Femur (tissue), 1 donor: ENCODE data around the gene TSPOAP1.
"Not testable (repeated sequence)": the region's sequence is repeated elsewhere in the genome, so short reads cannot be mapped to it uniquely, and the experiment has no call there.

Experiments
- DNase-seq: peaks from one replicate; pipeline ENCODE4 v3.0.0-alpha.2; 2017

Gene TSPOAP1

GRCh38 chr17:58360296-58361063 is 31.9 kb upstream of the TSPOAP1 start:
- no peak for DNase-seq

GRCh38 chr17:58358408-58359172 is 30.0 kb upstream of the TSPOAP1 start:
- DNase-seq = no peak

DNA sequence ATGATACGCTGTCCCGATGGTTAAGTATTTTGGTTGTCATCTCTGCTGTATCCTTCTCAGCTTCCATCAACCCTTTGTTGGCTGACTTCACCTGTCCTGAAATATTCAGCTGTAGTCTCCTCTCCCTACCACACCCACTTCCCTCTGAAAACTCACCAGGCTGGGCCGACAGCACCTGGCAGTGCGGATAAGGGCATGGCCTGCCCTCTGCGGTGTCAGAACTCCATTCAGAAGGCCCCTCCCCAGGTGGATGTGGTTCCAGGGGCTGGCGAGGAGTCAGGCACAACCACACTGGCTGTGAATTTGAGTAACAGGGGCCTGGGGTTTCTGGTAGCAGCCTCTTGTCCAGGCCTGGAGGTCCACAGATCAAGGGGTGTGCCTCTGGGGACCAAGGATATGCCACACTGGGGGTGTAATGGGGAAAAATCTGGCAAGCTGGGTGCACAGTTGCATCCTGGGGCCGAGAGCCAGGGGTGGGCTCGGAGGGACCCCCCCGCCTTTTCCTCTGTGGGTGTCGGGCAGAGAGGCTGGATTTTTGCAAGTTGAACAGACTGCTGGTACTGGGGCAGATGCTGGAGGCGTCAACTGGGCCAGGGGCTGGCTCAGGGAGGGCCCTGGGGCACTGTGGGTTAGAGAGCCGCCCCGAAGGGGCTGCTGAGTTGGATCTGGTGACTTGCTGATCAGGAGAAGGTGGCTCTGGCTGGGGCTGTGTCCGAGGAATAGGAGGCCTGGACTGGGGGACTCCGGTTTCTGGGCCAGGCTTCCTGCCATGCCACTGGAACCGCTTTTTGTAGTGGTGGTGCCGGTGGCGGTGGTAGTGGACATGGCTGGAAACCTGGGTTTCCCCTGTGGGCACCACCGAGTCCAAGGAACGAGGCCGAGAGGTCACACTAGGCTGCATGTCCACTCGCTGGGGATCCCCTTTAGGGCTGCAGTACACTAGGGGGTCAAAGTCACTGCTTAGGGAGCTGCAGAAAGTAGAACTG is 29.0 kb upstream of the TSPOAP1 start:
- DNase-seq = no peak

DNA sequence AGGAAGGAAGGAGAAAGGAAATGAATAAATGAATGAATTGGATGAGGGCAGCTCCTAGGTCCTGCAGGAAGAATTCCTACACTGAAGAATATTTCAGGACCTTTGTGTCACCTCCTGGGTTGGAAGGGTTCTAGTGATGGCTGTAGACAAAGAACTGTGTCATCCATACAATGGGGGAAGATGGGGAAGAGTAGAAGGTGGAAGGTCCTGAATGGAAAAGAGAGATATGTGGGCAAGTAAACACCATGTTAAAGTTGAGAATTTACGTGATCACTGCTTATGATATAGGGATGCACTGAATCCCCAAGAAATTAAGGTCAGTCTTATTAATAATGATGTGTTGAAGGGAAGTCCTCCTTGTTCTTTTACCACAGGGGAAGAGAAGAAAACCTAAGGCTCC is 27.6 kb upstream of the TSPOAP1 start:
- no peak for DNase-seq

DNA sequence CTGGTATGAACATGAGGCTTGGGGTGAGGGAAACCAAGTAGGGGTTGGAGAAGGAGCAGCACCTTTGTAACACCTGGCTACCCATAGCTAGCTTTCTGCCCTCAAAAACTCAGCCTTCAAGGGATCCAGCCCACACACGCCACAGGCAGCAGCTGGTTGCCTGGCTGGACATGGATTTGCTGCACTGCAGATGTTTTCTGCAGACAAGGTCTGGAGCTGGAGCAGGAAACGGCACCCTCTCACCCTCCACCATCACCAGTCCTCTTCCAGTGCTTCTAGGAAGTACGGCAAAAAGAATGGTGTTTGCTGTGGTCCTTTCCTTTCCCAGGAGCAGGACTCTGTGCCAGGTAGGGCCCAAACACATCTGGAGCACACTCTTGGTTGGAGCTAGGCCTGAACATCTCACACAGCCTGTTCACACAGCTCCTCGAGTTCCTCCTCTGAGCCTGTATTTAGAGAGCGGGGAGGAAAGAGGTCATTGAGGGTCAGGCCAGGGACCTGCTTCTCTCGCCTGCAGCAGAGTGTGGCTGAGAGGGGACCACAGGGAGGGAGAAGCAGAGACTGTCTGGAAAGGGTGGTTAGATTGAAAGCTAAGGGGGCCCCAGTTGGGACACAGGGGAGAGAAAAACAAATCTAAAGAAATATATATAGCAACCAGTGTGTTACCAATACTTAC is 26.1 kb upstream of the TSPOAP1 start:
- no peak for DNase-seq

DNA sequence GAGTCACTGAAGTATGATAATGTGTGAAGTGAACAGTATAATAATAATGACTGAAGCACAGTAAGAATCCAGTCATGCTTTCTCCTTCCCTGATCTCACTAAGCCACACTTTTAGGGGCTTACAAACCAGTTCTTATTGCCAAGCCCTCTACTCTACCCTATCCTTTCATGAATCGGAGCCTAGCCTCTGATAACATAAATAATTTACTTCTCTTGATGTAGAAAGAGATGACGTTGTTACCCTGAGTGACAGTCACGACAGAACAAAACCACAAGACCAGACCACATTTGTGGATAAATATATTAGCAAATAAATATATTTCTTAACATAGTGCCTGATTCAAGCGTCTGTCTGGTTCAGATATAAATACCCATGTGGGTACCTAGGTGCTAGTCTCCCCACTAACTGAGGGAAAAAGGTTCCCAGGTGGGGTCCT is 24.8 kb upstream of the TSPOAP1 start:
- DNase-seq = no peak

GRCh38 chr17:58352596-58353388 is 24.2 kb upstream of the TSPOAP1 start:
- DNase-seq = peak; percentile 71

GRCh38 chr17:58351831-58352595 is 23.4 kb upstream of the TSPOAP1 start, which contains the start of gene SUPT4H1:
Gene SUPT4H1, minus strand, starts transcription at chr17:58352201. Its CDS starts 66 bp downstream, at chr17:58352135.
- DNase-seq = peak; percentile 96

- no peak for DNase-seq
These were observed 22.6 kb upstream of the TSPOAP1 start for GRCh38 chr17:58351182-58351581.

GRCh38 chr17:58348038-58348437 is 19.4 kb upstream of the TSPOAP1 start:
- DNase-seq = no peak

- no peak for DNase-seq
These were observed 16.9 kb upstream of the TSPOAP1 start for GRCh38 chr17:58345500-58345899.

GRCh38 chr17:58344791-58345157 is 16.2 kb upstream of the TSPOAP1 start:
- DNase-seq = no peak

GRCh38 chr17:58344047-58344790 is 15.6 kb upstream of the TSPOAP1 start:
- DNase-seq = peak; percentile 62

DNA sequence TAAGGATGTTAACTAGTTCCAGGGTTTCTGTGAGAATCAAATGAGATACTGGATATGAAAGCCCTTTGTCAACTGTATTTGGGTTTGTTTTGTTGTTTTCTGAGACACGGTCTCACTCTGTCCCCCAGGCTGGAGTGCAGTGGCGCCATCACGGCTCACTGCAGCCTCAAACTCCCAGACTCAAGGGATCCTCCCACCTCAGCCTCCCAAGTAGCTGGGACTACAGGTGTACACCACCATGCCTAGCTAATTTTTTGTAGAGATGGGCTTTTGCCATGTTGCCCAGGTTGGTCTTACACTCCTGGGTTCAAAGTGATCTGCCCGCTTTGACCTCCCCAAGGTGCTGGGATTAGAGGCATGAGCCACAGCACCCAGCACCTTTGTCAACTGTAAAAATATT is 14.5 kb upstream of the TSPOAP1 start:
- DNase-seq = no peak

- DNase-seq = no peak
These were observed 13.4 kb upstream of the TSPOAP1 start for GRCh38 chr17:58341861-58342475.

GRCh38 chr17:58341136-58341860 is 12.7 kb upstream of the TSPOAP1 start:
- DNase-seq = not testable (repeated sequence)

DNA sequence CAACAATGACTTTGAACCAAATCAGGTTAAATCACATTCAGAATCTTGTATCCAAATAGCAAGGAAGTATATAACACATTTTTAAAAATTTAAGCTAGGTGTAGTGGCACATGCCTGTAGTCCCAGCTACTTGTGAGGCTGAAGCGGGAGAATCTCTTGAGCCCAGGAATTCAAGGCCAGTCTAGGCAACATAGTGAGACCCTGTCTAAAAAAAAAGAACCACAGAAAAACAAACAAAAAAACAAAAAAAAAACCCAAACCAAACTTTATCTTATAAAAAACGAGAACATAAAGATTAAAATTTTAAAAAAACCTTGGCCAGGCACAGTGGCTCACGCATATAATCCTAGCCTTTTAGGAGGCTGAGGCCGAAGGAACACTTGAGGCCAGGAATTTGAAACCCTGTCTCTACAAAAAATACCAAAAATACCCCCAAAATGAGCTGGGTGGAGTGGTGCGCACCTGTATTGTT is 11.8 kb upstream of the TSPOAP1 start:
- DNase-seq = no peak

DNA sequence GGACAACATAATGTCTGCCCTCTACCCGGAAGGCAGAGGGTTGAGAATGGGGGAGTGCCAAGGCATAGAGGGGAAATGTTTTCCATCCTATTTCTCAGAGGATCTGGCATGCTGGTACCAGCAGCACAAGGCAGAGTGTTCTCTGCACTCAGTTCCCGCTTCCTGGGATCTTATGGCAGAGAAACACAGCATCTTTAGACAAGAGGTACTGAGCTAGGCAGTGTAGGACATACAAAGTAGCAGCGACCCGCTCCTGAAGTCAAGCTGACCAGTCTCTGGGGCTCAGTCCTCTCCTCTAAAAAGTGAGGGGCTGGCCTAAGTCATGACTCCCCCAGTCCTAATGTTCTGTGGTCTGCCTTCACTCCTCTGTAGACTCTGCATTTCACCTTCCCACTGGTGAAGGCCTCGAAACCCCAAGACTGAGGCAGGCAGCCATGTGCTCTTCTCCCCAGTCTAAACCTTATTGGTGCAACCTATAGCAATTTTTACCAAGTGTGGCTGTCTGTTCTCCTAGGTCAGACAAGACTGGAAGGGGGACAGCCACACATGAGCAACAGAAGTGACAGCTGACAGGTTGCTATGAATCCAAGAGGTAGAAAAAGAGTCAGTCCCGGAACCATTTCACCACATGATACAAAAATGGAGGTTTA is 11.3 kb upstream of the TSPOAP1 start:
- no peak for DNase-seq
